Activated CD4-positive, alpha-beta T cell treated with anti-CD3 and anti-CD28 coated beads, Interleukin-2, amount 50 U/mL, for 48 hours (primary cell): ENCODE measurements around the gene SMARCAL1.
"Not testable (repeated sequence)": the region's sequence is repeated elsewhere in the genome, so short reads cannot be mapped to it uniquely, and the experiment has no call there.

Source experiments
- DNase-seq, 2 experiments: peaks; one replicate each; pipeline ENCODE4 v3.0.0-alpha.2; 2020

The SMARCAL1 gene

DNA sequence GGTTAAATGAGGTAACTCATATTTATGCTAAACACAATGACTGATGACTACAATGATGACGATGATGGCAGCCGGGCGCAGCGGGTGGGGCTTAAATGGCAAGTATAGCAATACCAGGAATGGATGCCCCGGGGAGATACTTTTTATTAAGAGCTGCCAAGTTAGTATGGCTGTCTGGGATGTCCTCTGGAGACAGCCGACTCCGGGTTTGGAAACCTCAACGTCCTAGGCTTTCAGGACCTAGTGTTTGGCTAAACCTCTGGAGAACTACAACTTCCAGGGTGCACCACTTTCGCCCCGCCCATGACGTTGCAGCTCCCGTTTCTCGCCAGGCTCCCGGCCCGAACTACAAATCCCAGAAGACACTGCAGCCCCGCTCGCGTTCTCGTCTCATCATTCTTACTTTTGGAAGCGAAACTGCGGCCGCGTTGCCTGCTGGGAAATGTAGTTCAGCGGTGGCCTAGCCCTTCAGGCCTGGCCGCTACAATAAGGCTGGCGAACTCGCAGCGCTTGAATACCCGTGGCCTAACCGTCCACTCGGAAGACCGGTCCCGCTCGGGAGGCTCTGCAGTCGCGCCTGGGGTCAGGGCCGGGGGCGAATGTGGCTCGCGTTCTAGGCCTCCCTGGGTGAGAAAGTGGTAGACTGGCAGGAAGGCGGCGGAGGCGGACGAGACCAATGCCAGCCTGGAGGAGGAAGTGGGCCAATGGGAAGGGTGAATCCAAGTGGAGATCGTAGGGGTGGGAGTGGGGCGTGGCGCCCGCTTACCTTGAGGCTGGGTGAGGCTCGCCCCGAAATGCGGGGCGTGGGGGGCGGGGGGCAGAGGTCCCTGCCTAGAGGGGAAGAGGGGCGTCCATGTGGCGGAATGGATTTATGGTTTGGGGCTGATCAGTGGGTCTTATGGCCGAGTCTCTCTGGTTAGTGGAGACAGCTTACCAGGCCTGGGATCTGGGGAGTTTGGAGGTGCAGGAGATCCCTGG is at the start of gene SMARCAL1:
TSS of gene SMARCAL1 (plus strand) at position 463 of the 978 bp plus-strand sequence. CDS start 2,221 bp downstream, outside the sequence.
- peak; percentile 99 to 100 for DNase-seq

DNA sequence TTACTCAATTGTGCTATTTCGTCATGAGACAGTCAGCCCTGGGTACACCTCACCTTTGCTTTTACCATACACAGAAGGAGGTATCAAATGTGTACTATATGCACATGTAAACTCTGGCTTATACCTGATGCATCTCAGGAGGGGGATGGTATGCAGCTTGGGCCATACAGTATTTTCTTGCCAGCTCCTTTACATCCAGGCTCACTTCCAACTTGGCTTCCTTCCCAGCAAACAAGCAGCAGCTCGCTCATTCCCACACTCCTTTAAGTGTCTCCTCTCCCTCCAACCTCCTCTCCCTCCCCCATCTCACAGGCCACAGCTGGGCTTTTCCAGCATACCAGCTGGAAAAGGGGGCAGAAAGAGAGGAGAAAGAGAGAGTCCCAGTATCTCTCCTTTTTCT is 49.6 kb upstream of the SMARCAL1 start:
- no peak for DNase-seq

DNA sequence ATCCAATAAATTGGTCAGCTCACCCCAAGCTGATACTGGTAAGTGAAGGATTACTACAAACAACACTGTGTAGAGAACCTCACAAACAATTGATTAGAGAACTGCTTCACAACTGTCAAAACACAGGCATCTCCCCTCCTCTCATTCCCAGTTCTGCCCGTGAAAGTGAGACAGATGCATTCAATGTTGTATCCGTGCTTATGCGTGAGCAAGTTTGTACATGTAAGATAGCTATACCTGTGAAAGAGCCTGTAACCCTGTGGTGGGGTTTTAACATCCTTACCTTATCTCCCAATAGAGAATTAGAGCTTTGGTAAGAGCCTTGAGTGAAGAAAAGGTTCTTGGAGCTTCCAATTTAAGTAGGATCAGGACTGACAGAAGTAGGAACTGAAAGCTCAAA is 49.1 kb upstream of the SMARCAL1 start:
- DNase-seq = no peak

DNA sequence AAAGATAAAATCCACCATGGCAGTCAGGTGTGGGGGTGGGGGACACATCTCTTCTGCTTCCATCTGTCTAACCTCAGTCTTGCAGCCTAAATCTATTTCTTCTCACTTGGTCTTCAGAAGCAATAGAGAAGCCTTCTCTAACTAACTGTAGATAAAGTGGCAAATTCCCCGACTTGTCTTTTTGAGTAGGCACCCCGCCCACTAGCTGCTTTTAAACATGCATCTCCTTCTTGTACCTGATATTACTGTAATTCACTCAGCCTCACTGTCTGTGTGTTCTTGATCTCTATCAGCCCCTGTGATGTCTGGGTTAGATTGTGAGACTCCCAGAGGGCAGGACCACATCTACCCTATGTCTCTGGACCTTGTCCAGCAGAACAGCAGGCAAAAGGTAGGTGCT is 46.8 kb upstream of the SMARCAL1 start:
- DNase-seq = no peak

DNA sequence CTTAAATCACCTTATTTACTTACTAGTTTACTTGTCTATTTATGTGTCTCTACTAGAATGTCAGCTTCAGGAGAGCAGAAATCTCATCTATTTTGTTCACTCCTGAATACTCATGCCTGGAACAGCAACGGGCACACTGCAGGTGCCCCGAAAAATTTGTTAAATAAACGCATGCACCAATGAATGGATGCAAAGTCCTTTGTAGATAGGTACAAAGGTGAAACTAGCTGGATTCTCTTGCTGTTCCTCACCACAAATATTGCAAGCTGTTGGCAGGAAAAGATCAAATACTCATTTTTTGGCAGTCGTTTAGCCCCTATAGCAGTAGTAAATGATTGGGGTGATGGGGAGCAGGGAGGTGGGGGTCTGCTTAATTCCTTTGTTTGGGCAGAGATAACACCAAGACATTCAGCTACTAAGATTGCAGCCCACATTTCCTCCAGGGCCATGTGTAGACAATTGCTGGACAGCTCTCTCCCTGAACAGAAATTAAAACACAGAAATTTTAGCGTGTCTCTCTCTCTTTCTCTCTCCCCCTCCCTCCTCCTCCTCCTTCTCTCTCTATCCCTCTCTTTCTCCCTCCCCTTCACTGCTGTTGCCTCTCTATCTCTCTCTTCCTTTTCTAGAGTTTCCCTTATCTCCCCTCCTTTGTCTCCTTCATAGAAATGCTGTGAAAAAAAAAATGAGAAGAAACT is 45.4 kb upstream of the SMARCAL1 start:
- DNase-seq = no peak

DNA sequence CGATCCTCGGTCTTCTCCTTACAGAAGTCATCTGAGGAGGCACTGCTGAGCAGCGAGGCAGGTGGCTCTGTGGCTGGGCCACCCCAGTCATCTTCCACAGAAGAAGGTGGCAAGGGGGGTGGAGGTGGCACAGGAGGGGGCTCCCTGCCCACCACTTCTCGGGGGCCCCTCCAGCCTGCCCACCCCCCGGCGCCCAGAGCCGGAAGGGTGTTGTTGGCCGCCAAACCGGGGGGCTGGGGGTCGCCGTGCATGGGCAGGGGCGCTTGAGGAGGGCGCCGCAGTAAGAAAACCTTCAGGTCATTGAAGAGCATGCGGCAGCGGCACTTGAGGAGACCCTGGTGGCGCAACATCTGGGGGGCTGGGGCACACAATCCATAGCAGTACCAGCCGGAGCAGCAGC is 42.5 kb upstream of the SMARCAL1 start:
- DNase-seq = no peak

DNA sequence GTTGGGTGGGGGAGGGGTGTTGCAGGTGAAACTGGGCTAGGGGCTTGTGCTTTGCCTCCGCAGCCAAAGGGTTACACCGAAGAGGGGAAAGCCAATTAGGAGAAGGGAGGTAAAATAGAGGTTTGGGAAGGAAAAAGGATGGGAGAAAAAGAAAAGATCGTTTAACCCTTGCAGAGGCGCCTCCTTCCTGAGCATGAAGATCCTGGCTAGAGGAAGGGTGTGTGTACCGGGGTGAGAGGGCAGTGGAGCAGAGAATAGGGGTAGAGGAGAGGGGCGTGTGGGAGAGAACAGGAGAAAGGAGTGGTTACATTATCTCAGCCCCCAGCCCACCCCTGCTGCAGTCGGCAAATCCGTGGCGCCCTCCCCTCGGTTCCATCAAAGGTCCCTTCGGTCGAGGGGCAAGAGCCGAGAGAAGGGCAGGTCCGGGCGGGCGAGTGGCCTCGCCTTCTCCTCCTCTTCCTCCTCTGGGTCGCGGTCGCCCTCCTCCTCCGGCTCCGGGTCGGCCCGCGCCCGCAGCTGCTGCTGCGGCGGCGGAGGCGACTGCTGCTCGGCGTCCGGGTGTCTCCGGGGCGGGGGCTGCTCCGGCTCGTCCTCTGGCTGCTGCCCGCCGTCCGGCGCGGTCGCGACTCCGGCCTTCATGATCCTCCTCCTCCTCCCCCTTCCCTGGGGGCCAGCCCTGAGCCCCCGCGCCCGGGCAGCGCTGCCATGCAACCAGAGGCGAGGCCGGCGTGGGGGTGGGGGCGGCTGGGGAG is 41.1 kb upstream of the SMARCAL1 start:
- DNase-seq = no peak

DNA sequence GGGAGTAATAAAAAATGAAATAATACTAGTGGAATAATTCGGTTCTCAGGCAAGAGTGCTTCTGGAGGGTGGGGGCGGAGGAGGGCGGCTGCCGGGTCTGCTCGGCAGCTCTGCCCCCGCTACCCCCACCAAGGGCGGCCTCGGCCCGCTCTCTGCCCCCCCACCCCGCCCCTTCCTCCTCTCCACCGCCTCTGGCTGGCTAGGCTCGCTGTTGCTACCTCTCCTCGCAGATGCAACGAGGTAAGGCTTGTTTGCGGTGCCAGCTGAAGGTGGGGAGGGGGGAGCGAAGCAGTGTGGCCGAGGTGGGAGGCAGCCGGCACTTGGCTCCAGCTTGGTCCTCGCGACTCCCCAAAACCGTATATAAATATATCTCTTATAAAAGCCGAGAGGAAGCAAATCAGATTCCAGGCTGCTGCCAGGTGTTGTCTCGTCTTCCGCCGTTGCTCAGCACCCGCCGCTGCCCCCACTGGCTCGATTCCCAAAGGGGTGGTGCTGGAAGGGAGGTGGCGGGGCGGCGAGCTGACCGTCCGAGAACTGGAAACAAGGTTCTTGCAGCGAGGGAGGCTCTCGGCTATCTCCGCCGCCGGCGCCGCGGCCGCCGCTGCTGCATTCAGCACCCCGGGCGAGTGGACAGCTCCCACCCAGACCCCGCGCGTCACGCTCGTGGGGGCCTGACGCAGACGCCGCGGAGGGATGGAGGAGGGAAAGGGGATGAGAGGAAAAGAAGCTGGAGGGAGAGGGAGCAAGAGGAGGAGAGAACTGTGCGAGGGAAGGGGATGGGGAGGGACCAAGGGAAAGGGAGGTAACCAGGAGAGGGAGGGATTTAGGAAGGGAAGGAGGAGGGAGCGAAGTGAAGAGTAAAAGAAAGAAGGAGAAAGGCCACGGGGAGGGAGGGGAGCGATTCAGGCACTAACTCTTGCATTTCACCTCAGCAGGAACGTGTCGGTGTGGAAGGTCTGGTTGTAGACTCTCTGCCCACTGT is 40.3 kb upstream of the SMARCAL1 start, which contains the start of gene MARCHF4:
TSS of gene MARCHF4 (minus strand) at position 763 of the 982 bp plus-strand sequence. CDS start 2,223 bp downstream, outside the sequence.
- DNase-seq = peak; percentile 68 to 74

DNA sequence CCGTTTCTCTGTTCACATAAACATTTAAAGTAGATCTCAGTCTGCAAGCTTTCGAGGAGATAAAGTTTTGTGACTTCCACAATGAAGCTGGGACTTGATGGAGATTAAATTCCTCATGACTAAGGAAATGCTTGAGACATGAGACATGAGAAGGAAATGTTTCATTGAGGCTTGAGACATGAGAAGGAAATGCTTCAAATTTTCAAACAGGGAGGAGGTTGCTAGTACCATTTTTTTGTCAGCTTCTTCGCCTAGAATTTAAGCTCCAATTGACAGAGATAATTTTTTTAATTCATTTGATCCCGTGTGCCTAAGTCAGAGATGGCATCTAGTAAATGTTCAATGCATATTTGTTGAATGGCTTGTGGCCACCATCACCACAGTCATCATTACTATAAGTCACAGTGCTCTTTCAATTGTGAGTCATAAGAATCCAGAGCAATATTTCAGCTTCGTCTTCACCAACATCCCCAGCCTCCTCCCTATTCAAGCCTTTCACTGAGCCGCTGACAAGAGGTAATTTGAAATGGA is 39.5 kb upstream of the SMARCAL1 start:
- DNase-seq = no peak

DNA sequence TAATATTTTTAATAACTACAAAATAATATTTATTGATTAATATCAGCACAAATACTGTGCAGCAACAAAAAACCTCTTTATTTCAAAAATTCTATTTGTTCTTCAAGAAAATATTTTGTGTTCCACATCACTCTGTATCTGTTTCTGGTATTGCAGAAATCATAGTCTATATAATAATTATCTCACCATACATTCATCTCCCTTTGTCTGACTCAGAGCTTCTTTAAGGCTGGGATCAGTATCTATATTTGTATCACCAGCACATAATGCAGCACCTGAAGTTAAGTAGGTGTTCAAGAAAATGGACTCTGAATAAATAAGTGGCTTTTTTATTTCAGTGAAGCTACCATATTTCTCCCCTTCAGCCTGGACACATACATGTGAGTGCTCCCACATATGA is 38.4 kb upstream of the SMARCAL1 start:
- no peak for DNase-seq

DNA sequence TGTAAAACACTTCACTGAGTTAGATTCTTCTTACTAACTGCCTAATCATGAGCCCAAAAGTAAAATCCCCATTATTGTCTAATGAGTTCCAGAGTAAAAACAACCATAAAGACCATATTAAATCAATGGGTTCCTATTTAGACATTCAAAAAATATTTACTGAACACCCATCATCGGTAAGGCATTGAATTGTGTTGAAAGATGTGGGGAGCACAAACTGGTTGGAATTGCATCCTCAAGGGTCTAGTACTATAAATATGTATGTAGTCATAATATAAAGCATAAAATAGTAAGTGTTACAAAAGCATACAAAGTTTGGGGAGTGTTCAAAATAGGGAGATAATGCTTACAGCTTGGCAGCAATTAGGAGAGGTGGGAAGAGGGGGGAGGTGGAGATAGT is 37.0 kb upstream of the SMARCAL1 start:
- DNase-seq = no peak

DNA sequence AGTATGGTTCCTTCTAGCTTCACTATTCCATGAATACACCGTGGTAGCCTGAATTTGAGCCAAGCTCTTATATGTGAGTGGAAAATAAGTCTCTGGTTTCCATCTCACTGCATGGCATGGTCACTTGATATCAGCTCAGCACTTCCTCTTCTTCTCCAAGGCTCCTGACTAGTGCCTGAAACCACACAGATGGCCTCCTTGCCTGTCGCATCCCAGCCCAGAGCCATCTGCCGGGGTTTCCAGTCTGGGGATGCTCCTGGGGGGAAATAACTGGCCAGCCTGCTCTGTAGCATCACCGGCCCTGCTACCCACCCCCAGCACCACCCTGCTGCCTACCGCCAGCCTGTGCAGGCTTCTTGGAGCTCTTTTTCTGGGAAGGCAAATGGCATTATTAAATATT is 32.3 kb upstream of the SMARCAL1 start:
- no peak for DNase-seq

DNA sequence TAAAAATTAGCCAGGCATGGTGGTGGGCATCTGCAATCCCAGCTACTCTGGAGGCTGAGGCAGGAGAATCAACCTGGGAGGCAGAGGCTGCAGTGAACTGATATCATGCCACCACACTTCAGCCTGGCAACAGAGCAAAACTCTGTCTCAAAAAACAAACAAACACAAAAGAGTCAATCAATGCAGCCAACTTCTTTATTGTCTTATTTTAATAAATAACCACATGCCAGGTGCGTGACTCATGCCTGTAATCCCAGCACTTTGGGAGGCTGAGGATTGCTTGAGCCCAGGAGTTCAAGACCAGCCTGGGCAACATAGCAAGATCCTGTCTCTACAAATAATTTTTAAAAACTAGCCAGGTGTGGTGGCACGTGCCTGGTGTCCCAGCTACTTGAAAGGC is 27.9 kb upstream of the SMARCAL1 start:
- DNase-seq = not testable (repeated sequence)

DNA sequence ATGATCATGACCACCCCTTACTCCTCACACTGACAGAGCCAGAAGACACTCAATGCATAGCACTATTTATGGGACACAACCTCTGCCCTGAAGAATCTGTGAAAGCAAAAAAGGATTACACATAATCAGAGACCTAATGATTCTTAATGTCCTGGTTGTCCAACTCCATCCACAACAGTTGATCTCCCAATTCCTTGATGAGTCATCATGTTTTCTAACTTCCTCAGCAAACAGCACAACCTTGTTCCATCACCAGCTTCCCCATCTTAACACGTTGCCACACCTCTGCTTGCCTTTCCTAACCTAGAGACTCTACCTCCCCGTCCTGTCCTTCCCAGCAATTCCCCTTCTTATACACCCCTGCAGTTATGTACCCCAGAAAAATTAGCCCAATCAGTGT is 26.8 kb upstream of the SMARCAL1 start:
- no peak for DNase-seq

DNA sequence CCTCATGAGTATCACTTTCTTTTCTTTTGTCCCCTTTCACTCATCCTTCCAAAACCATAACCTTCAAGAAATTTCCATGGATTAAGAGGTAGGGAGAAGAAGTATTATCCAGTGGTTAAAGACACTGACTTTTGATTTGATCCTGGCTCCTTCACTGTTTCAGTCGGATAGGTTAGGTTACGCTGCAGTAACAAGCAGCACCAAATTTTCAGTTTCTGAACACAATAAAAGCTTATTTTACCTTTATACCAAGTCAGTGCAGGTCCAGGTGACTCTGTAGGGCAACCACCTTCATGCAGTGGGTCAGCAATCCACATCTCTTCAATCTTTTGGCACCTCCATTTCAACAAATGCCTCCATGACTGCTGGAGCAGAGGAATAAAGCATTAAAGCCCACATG is 25.0 kb upstream of the SMARCAL1 start:
- no peak for DNase-seq

DNA sequence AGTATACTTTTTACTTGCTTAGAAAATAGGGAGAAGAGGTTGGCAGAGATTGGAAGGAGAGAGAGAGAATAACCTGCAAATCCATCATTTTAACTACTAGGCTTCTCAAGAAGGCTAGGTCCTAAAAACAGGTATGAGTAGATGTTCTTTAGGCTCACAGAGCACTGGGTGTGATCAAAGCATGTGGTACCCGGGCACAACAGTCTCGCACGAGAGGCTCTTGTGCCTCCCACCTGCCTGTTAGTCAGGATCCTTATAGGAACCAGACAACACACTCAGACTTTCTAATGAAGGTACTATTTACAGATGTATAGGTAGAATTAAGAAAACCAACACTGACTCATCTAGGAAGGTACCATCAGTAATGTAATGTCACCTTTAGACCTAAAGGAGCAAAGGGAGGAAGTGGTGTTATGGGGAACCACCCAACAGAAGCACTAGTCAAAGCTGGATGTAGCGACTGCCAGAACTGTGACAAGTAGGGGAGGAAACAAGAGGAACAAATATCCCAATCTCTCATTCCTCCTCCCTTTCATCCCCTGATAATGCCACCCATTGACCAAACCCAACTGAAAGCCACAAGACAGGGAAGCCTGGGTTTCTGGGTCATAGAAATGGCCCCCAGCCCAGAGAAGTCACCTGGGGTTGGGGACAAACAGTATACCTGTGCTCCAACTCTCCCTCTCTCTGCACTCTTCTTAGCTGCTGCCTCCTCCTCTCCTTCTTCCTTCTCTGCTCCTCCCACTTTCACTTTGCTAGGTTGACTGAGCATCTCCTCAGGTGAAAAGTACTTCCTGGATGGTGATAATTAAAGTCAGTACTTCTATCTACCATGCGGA is 24.0 kb upstream of the SMARCAL1 start:
- peak in 1 of 2 experiments; percentile 16 for DNase-seq

DNA sequence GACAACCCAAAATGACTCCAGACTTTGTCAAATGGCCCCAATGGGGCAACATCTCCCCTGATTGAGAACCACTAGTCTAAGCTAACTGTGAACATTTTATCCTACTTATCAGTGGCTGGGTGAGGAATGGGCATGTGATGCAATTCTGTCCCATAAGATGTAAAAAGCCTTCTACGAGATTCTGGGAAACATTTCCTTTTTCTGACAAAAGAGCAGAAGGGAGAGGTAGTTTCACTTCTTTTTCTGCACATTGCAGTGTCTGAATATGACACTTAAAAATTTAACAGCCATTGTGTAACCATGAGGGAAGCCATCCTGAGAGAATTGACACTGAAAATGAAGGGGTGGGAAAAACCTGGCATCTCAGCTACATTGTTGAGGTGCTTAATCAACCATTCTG is 22.7 kb upstream of the SMARCAL1 start:
- DNase-seq = no peak

DNA sequence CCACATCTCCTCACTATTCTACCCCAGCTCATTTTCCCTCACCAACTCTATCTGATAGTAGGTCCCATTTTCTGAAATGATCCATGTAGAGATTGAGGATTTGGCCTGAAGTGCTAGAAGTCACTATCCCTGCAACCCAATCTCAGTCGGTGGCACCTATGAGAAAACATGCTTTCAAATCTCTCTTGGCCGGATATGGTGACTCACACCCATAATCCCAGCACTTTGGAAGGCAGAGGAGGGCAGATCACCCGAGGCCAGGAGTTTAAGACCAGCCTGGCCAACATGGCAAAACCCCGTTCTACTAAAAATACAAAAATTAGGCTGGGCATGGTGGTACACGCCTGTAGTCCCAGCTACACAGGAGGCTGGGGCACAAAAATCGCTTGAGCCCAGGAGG is 20.9 kb upstream of the SMARCAL1 start:
- no peak for DNase-seq

DNA sequence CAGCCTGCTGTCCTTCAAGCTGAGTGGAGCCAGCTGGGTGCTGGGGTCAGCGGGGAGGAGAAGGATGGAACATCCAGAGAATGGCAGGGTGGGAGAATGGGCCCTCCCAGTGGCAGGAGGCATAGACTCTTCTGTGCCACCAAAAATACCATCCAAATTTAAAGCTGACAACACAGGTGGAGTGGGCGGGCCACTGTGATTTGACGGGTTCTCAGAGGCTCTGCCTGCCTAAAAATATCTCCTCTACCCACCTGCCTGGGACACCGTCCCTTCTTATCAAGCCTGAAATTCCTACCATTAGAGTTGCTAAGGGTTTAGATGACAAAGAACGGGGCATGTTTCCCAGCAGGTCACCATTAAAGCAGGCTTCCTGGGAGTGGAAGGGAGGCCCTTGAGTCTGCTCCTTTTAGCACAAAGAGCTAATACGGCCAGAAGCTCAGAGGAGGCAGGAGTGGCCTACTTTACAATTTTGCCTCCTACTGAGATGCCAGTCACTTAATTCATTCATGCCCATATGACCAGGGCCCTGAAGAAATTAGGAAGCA is 20.2 kb upstream of the SMARCAL1 start:
- no peak for DNase-seq
